Mononuclear cell (primary cell): ENCODE data around the gene MEGF8. TPM values are rescaled to one million over a fixed set of nuclear protein-coding genes. Genes with fewer than 3 reads are reported as not detected.

Experiments
- H3K27me3 ChIP-seq: 2 replicates; pipeline ENCODE4 v1.6.0; 2011; ENCODE audit warnings: low read length, control low read depth; ENCODE audit not compliant: insufficient read depth
- H3K4me1 ChIP-seq: 2 replicates; pipeline ENCODE4 v1.5.1; 2011; ENCODE audit warnings: mild to moderate bottlenecking, low read length, control low read depth; ENCODE audit not compliant: insufficient read depth
- H3K4me3 ChIP-seq: 2 replicates; pipeline ENCODE4 v1.5.1; 2011; ENCODE audit warnings: mild to moderate bottlenecking, low read length, moderate library complexity
- H3K9me3 ChIP-seq: 2 replicates; pipeline ENCODE4 v1.5.1; 2011; ENCODE audit warnings: low read depth, mild to moderate bottlenecking, control low read depth, low read length
- total RNA-seq: library from RNA; depleted of rRNA; stranded (reverse); fragments of >200 nt; gene quantifications from one replicate; pipeline ENCODE4 v1.2.3, GENCODE V29; 2012

The MEGF8 gene
- total RNA-seq, 1 donor, result 1.6 TPM

DNA sequence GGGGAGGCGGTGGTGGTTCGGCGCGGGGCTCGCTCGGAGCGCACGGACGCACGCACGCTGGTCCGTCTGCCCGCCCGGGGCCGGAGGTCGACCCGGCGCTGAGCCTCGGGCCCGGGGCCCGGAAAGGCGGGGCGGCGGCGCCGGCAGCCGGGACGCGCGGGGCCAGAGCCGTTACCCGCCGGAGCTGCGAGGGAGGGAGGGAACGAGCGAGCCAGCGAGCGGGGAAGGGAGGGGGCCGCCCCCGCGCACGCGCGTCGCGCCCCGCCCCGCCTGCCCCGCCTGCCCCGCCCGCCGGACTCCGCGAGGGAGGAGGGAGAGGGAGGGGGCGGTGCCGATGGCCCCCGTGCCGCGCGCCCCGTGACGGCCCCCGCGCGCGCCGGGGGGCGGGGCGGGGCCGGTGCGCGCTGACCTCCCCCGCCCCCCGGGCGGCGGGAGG lies 41.4 kb upstream of the MEGF8 start:
- no peaks in the 10 kb centered on the region for H3K9me3 ChIP-seq
- H3K4me1 ChIP-seq, result peaks cover 63% of the 10 kb centered on the region
- no peaks in the 10 kb centered on the region for H3K27me3 ChIP-seq
- peak overlapping the region; percentile 38 for H3K4me3 ChIP-seq

DNA sequence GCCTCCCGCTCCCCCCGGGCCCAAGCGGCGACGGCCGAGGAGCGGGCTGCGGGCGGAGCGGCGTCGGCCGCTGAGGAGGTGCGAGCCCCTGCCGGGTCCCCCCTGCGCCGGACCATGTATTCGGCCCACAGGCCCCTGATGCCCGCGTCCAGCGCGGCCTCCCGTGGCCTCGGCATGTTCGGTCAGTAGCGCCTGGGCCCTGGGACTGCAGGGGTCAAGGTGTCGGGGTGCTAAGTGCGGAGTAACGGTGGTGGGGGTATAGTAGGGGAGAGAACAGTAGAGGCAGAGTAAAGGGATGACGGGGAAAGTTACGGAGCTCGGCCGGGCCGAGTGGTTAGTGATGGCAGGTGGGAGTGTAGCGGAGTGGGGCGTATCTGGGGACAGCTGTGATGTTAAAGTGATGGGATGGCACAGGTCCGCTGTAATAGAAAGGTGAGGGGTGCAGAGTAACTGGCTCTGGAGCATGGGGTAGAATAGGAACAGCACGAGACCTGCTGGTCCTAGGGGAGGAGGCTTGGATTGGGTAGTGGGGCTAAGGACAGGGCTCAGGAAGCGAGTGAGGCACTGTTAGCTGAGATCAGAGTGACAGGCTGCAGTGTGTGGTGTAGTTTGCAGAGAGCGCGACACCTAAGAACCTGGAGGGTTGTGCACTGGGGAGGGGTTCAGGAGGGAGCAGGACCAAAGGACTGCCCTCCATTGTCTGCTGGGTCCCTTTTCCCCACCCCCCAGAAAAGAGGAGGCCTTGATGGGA lies 40.7 kb upstream of the MEGF8 start:
- Histone ChIP-seq H3K9me3 (no peaks in the 10 kb centered on the region), H3K4me3 (peak overlapping the region; percentile 52), H3K27me3 (no peaks in the 10 kb centered on the region), H3K4me1 (peaks cover 56% of the 10 kb centered on the region)

GRCh38 chr19:42285541-42285941 lies 39.9 kb upstream of the MEGF8 start:
- H3K4me1 ChIP-seq, result peaks cover 50% of the 10 kb centered on the region
- no peaks in the 10 kb centered on the region for H3K9me3 ChIP-seq
- H3K4me3 ChIP-seq, result no peak overlapping the region
- no peaks in the 10 kb centered on the region for H3K27me3 ChIP-seq

DNA sequence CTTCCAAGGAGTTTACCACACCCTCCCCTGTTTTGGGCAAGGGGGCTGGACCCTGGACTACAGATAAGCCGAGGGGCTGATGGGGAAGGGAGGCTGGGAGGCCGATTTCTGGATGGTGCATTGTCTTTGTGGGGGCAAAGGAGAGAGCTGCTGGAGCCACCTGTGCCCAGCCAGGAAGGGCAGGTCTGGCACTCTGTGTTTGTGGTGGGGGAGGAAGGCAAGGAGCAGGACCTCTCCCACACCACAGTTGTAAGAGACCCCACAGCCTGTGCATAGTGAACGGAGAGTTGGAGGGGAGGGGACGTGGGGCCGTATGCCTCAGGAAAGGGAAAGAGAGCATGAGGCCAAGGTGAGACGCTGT lies 39.5 kb upstream of the MEGF8 start:
- H3K9me3 ChIP-seq, result no peaks in the 10 kb centered on the region
- H3K4me3 ChIP-seq, result no peak overlapping the region
- H3K4me1 ChIP-seq, result peaks cover 50% of the 10 kb centered on the region
- H3K27me3 ChIP-seq, result no peaks in the 10 kb centered on the region

- no peaks in the 10 kb centered on the region for H3K27me3 ChIP-seq
- no peak overlapping the region for H3K4me3 ChIP-seq
- peaks cover 45% of the 10 kb centered on the region for H3K4me1 ChIP-seq
- no peaks in the 10 kb centered on the region for H3K9me3 ChIP-seq
These were observed 39.0 kb upstream of the MEGF8 start for GRCh38 chr19:42286349-42287016.

- no peaks in the 10 kb centered on the region for H3K9me3 ChIP-seq
- H3K27me3 ChIP-seq, result no peaks in the 10 kb centered on the region
- no peak overlapping the region for H3K4me3 ChIP-seq
- peaks cover 37% of the 10 kb centered on the region for H3K4me1 ChIP-seq
These were observed 38.2 kb upstream of the MEGF8 start for GRCh38 chr19:42287017-42287826.

DNA sequence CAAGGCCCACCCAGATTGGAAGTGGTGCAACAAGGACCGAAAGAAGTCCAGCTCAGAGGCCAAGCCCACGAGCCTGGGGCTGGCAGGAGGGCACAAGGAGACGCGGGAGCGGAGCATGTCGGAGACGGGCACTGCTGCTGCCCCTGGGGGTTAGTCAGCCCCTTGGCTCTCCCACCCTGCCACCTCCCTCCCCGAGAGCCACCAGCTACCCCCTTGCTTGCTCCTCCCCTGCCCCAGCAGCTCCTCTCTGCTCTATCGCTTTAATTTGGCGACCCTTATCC lies 37.7 kb upstream of the MEGF8 start:
- peaks cover 32% of the 10 kb centered on the region for H3K4me1 ChIP-seq
- H3K9me3 ChIP-seq, result no peaks in the 10 kb centered on the region
- no peaks in the 10 kb centered on the region for H3K27me3 ChIP-seq
- no peak overlapping the region for H3K4me3 ChIP-seq

DNA sequence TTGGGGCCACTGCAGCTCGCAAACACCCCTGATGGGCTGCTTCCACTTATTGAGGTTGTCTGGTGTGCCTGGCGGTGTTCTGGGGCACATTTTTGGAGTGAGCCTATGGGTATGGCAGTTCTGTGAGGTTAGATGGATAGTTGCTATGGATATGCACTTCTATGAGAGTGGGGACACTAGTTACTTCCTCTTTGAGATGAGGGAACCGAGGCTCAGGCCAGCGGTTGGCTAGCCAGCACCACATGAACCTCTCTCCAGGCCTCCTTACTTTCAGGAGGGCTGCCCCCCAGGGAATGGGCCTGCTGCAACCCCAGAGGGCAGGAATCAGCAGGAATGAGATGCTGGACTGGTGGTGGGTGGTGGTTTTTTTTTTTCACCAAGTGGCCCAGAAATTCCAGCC lies 37.0 kb upstream of the MEGF8 start:
- Histone ChIP-seq H3K4me3 (no peak overlapping the region), H3K9me3 (no peaks in the 10 kb centered on the region), H3K4me1 (peaks cover 26% of the 10 kb centered on the region), H3K27me3 (no peaks in the 10 kb centered on the region)

DNA sequence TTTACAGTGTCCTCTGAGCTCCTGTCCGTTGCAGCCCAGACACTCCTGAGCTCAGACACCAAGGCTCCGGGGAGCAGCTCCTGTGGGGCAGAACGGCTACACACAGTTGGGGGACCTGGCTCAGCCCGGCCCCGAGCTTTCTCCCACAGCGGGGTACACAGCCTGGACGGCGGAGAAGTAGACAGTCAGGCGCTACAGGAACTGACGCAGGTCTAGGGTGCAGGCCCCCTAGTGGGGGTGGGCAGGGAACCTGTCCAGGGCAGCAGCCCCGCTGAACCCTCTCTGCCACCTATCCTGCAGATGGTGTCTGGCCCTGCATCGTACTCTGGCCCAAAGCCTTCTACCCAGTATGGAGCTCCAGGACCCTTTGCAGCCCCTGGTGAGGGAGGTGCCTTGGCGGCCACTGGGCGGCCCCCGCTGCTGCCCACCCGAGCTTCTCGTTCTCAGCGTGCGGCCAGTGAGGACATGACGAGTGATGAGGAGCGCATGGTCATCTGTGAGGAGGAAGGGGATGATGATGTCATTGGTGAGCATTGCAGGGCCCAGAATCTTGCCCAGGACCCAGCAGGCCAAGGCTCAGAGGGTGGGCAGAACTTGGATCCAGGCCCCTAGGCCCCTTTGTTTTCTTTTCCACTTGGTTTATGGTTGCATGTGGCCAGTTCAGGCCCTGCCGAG lies 36.4 kb upstream of the MEGF8 start:
- H3K4me1 ChIP-seq, result peaks cover 24% of the 10 kb centered on the region
- H3K27me3 ChIP-seq, result no peaks in the 10 kb centered on the region
- no peaks in the 10 kb centered on the region for H3K9me3 ChIP-seq
- H3K4me3 ChIP-seq, result no peak overlapping the region

DNA sequence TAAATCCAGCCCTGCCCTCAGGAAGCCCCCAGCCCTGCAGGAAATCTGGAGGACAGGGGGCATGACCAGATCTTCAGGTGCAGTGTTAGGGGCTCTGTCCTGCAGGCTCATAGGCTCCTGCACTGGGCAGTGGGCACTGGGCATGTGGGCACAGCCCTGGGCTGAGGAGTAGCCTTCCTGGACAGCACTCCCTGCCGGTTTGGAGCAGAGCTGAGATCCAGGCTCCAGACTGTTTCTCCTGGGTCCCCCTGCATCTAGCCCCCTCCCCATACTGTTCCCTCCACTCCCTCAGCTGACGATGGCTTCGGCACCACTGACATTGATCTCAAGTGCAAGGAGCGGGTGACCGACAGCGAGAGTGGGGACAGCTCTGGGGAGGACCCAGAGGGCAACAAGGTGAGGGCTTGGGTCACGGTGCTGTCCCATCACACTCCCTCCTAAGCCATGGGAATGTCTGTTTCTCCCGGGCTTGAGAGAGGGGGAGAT lies 35.8 kb upstream of the MEGF8 start:
- Histone ChIP-seq H3K4me3 (no peak overlapping the region), H3K27me3 (no peaks in the 10 kb centered on the region), H3K4me1 (peaks cover 23% of the 10 kb centered on the region), H3K9me3 (no peaks in the 10 kb centered on the region)

DNA sequence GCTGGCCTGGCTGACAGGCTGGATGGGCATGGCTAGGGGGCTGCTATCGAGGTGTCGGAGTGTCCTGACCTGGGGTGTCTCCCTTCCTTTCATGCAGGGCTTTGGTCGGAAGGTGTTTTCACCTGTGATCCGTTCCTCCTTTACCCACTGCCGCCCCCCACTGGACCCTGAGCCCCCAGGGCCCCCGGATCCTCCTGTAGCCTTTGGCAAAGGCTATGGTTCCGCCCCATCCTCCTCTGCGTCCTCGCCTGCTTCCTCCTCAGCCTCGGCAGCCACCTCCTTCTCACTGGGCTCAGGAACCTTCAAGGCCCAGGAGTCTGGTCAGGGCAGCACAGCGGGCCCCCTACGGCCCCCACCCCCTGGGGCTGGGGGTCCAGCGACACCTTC lies 35.3 kb upstream of the MEGF8 start:
- Histone ChIP-seq H3K4me1 (peaks cover 18% of the 10 kb centered on the region), H3K27me3 (no peaks in the 10 kb centered on the region), H3K4me3 (no peak overlapping the region), H3K9me3 (no peaks in the 10 kb centered on the region)

DNA sequence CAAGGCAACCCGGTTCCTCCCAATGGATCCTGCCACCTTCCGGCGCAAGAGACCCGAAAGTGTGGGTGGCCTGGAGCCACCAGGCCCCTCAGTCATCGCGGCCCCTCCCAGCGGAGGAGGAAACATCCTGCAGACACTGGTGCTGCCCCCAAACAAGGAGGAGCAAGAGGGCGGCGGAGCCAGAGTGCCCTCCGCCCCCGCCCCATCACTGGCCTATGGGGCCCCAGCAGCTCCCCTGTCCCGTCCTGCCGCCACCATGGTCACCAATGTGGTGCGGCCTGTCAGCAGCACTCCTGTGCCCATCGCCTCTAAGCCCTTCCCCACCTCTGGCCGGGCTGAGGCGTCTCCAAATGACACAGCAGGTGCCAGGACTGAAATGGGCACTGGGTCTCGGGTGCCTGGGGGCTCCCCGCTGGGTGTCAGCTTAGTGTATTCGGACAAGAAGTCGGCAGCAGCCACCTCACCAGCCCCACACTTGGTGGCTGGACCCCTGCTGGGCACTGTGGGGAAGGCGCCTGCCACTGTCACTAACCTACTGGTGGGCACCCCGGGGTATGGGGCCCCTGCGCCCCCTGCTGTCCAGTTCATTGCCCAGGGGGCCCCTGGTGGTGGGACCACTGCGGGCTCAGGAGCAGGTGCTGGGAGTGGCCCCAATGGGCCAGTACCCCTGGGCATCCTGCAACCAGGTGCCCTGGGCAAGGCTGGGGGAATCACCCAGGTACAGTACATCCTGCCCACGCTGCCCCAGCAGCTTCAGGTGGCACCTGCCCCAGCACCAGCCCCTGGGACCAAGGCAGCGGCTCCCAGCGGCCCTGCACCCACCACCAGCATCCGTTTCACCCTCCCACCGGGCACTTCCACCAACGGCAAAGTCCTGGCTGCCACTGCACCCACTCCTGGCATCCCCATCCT lies 34.7 kb upstream of the MEGF8 start:
- H3K4me1 ChIP-seq, result peaks cover 11% of the 10 kb centered on the region
- no peaks in the 10 kb centered on the region for H3K9me3 ChIP-seq

GRCh38 chr19:42291435-42291810 lies 34.0 kb upstream of the MEGF8 start:
- Histone ChIP-seq H3K27me3 (no peaks in the 10 kb centered on the region), H3K9me3 (no peaks in the 10 kb centered on the region), H3K4me3 (no peak overlapping the region), H3K4me1 (peaks cover 5% of the 10 kb centered on the region)

More for the DNA sequence above, 34.7 kb upstream of the MEGF8 start:
- H3K4me3 ChIP-seq, result no peak overlapping the region
- no peaks in the 10 kb centered on the region for H3K27me3 ChIP-seq
